Ovary (tissue), 9 donors: Measurements from ENCODE around the gene HIVEP3. TPM values are rescaled to one million over a fixed set of nuclear protein-coding genes. Genes with fewer than 3 reads are reported as not detected.
A peak's percentile ranks its signal among the peaks of the same experiment; 100 is the strongest.

Experiments
- DNase-seq, 5 donors: peaks; one replicate each; pipeline ENCODE4 v3.0.0-alpha.2; 2019 to 2020
- H3K27ac ChIP-seq, 2 donors: fragments of 200-600 bp; one replicate each; pipeline versions ENCODE4 v1.5.1 to v1.8.0; 2019 to 2022
- H3K27me3 ChIP-seq: fragments of 200-600 bp; one replicate; pipeline ENCODE4 v1.8.0; 2022
- H3K36me3 ChIP-seq: fragments of 200-600 bp; sonication (generic); one replicate; pipeline ENCODE4 v1.5.1; 2019
- H3K4me1 ChIP-seq: one replicate; pipeline ENCODE4 v1.8.1; 2013; ENCODE audit warnings: mild to moderate bottlenecking, moderate library complexity; ENCODE audit not compliant: insufficient read depth
- H3K4me3 ChIP-seq: fragments of 200-600 bp; sonication (generic); one replicate; pipeline ENCODE4 v1.5.1; 2017
- H3K9me3 ChIP-seq, 2 donors: fragments of 200-600 bp in 1 of 2; sonication (generic) in 1 of 2; one replicate each; pipeline versions ENCODE4 v1.5.1 to v1.8.1; 2013 to 2019; ENCODE audit warnings: mild to moderate bottlenecking in 1 of 2, moderate library complexity in 1 of 2
- CTCF ChIP-seq, 3 donors: fragments of 450-650 bp in 2 of 3; fragments of 200-600 bp in 1 of 3; IDR thresholded peaks; one replicate each; pipeline versions ENCODE4 v1.5.1 to v1.8.0; 2016 to 2022; ENCODE audit warnings: antibody characterized with exemption in 3 of 3, mild to moderate bottlenecking in 1 of 3
- EP300 ChIP-seq: sonication (generic); formaldehyde crosslinking; IDR thresholded peaks from one replicate; pipeline ENCODE4 v1.6.1; 2017; ENCODE audit warnings: antibody characterized with exemption
- POLR2A ChIP-seq: fragments of 450-650 bp; IDR thresholded peaks from one replicate; pipeline ENCODE4 v1.6.1; 2017; ENCODE audit warnings: antibody characterized with exemption, mild to moderate bottlenecking, moderate library complexity
- WGBS, 3 donors: extraction: QIAGEN DNeasy Blood & Tissue Kit in 1 of 3; methylation state at CpG; one replicate each; pipeline versions ENCODE4 v1.1.5 to v1.1.7; 2013 to 2017; 5-methylcytosine and 5-hydroxymethylcytosine counted together
- intact Hi-C, 4 donors: fragments of 100-400 bp; cut with DNase I; formaldehyde crosslinking; loops; one replicate each; pipeline versions ENCODE4 v1.11.0 to v1.15.1; 2022 to 2023
- polyA plus RNA-seq, 2 donors: library from polyadenylated mRNA; stranded (reverse); fragments of 200-250 nt in 1 of 2; fragments of 350-450 nt in 1 of 2; fragmentation: Illumina TruSeq in 1 of 2; extraction: RNeasy Lipid Tissue Mini Kit (QIAGEN cat#74804) in 1 of 2; gene quantifications; one replicate each; pipeline ENCODE4 v1.2.3, GENCODE V29; 2013 to 2014
- total RNA-seq, 7 donors: library from RNA; depleted of rRNA in 2 of 7; stranded (reverse); fragments of >200 nt in 2 of 7; fragmentation: NEBNext Ultra II Directional in 3 of 7; extraction: Animal tissue kit (Norgen Biotek cat#: 25700) in 3 of 7; gene quantifications; one replicate each; pipeline versions ENCODE4 v1.1.0 to v1.2.4, GENCODE V29; 2016 to 2023
- donor health status: DM: no; HTN: no; CAD: no; lungs with moderate emphysema.
- donor health status: DM: no; HTN: no; CAD: no.
- donor health status: Bipolar disorder and iron deficiency.
- donor health status: DM: yes; HTN: yes; CAD: no.
- donor health status: DM: no; HTN: no; CAD: no.
- donor health status: DM: yes; HTN: yes; CAD: no.

HIVEP3 gene
- total and polyA plus RNA-seq, 9 donors, result 3.0 to 7.5 (median 5.2) TPM

GRCh38 chr1:41659903-41660302 is 258.8 kb downstream of the HIVEP3 start:
- Histone ChIP-seq H3K27ac (no peak overlapping the region), H3K36me3 (no peaks in the 10 kb centered on the region), H3K27me3 (no peaks in the 10 kb centered on the region), H3K4me1 (peaks cover 4% of the 10 kb centered on the region), H3K4me3 (no peak overlapping the region), H3K9me3 (no peaks in the 10 kb centered on the region)
- TF ChIP-seq EP300 (no peak), POLR2A (no peak), CTCF (IDR thresholded peaks at IDR 0.05) (no peak)
- no peak for DNase-seq
- intact Hi-C loops, result no loop called here
- WGBS, 3 donors, result 90 to 95% (median 92%) methylated on average over 5 of the region's 5 CpGs

GRCh38 chr1:41659159-41659495 is 259.6 kb downstream of the HIVEP3 start:
- WGBS, 3 donors, result 71 to 80% (median 71%) methylated on average over 2 of the region's 2 CpGs

GRCh38 chr1:41658431-41659158 is 260.1 kb downstream of the HIVEP3 start:
- Histone ChIP-seq H3K4me1 (peaks cover 4% of the 10 kb centered on the region), H3K4me3 (no peak overlapping the region), H3K27me3 (no peaks in the 10 kb centered on the region), H3K9me3 (no peaks in the 10 kb centered on the region), H3K27ac (no peak overlapping the region), H3K36me3 (no peaks in the 10 kb centered on the region)
- 86 to 90% (median 90%) methylated on average over 12 of the region's 12 CpGs for WGBS, 3 donors
- intact Hi-C loops, result no loop called here
- TF ChIP-seq EP300 (no peak), POLR2A (no peak), CTCF (IDR thresholded peaks at IDR 0.05) (no peak)
- no peak for DNase-seq

More at GRCh38 chr1:41659159-41659495, 259.6 kb downstream of the HIVEP3 start:
- H3K4me3 ChIP-seq, result no peak overlapping the region
- H3K9me3 ChIP-seq, result no peaks in the 10 kb centered on the region
- TF ChIP-seq POLR2A (no peak), CTCF (IDR thresholded peaks at IDR 0.05) (peak in 1 of 3 donors; percentile 11)
- H3K36me3 ChIP-seq, result no peaks in the 10 kb centered on the region
- no peak for DNase-seq
- no peak overlapping the region for H3K27ac ChIP-seq
- intact Hi-C loops, result no loop called here
- H3K27me3 ChIP-seq, result no peaks in the 10 kb centered on the region
- H3K4me1 ChIP-seq, result peaks cover 4% of the 10 kb centered on the region

- Histone ChIP-seq H3K4me3 (no peak overlapping the region), H3K36me3 (no peaks in the 10 kb centered on the region), H3K27me3 (no peaks in the 10 kb centered on the region), H3K4me1 (peaks cover 4% of the 10 kb centered on the region), H3K27ac (no peak overlapping the region), H3K9me3 (no peaks in the 10 kb centered on the region)
- WGBS, 3 donors, result 91 to 94% (median 92%) methylated on average over 7 of the region's 7 CpGs
- intact Hi-C loops, result no loop called here
- DNase-seq, result no peak
- TF ChIP-seq EP300, result no peak
- TF ChIP-seq POLR2A, result no peak
- no peak for TF ChIP-seq CTCF (IDR thresholded peaks at IDR 0.05)
These were observed 260.9 kb downstream of the HIVEP3 start for GRCh38 chr1:41657679-41658295.
